Inferior parietal cortex (tissue), 1 donor: ENCODE data around the gene KIAA0825.
"Not testable (repeated sequence)": the region's sequence is repeated elsewhere in the genome, so short reads cannot be mapped to it uniquely, and the experiment has no call there.

ENCODE experiments used
- DNase-seq: peaks from one replicate; pipeline ENCODE4 v3.0.0-alpha.2; 2016; ENCODE audit errors: extremely low spot score

Gene KIAA0825

GRCh38 chr5:94375801-94376200 lies 242.6 kb downstream of the KIAA0825 start:
- no peak for DNase-seq

- no peak for DNase-seq
These were observed 244.1 kb downstream of the KIAA0825 start for GRCh38 chr5:94374336-94374735.

- no peak for DNase-seq
These were observed 250.5 kb downstream of the KIAA0825 start for GRCh38 chr5:94367900-94368299.

GRCh38 chr5:94366811-94367210 lies 251.6 kb downstream of the KIAA0825 start:
- DNase-seq: no peak

GRCh38 chr5:94362857-94363256 lies 255.5 kb downstream of the KIAA0825 start:
- DNase-seq: no peak

- no peak for DNase-seq
These were observed 256.3 kb downstream of the KIAA0825 start for GRCh38 chr5:94361832-94362796.

GRCh38 chr5:94361161-94361560 lies 257.2 kb downstream of the KIAA0825 start:
- no peak for DNase-seq

- no peak for DNase-seq
These were observed 257.8 kb downstream of the KIAA0825 start for GRCh38 chr5:94360382-94361130.

- no peak for DNase-seq
These were observed 258.5 kb downstream of the KIAA0825 start for GRCh38 chr5:94359880-94360279.

- no peak for DNase-seq
These were observed 262.6 kb downstream of the KIAA0825 start for GRCh38 chr5:94355811-94356210.

GRCh38 chr5:94354837-94355485 lies 263.4 kb downstream of the KIAA0825 start:
- DNase-seq: not testable (repeated sequence)

- DNase-seq: no peak
These were observed 264.8 kb downstream of the KIAA0825 start for GRCh38 chr5:94353605-94354004.

- DNase-seq: no peak
These were observed 271.3 kb downstream of the KIAA0825 start for GRCh38 chr5:94347130-94347529.

GRCh38 chr5:94345257-94345656 lies 273.1 kb downstream of the KIAA0825 start:
- no peak for DNase-seq

- DNase-seq: no peak
These were observed 280.8 kb downstream of the KIAA0825 start for GRCh38 chr5:94337617-94338016.

- no peak for DNase-seq
These were observed 282.5 kb downstream of the KIAA0825 start for GRCh38 chr5:94335936-94336335.

- no peak for DNase-seq
These were observed 289.3 kb downstream of the KIAA0825 start for GRCh38 chr5:94329115-94329514.

GRCh38 chr5:94326586-94326985 lies 291.8 kb downstream of the KIAA0825 start:
- no peak for DNase-seq

- no peak for DNase-seq
These were observed 301.2 kb downstream of the KIAA0825 start for GRCh38 chr5:94316916-94317838.

- no peak for DNase-seq
These were observed 303.8 kb downstream of the KIAA0825 start for GRCh38 chr5:94314460-94315131.

- no peak for DNase-seq
These were observed 304.7 kb downstream of the KIAA0825 start for GRCh38 chr5:94313696-94314095.
